ENCODE results near the gene ADARB2. TPM values are rescaled to one million over a fixed set of nuclear protein-coding genes. Genes with fewer than 3 reads are reported as not detected.

Gene ADARB2
- total RNA-seq, 4 donors from 2014 or later, result 2.3 to 3.7 (median 2.6) TPM

GRCh38 chr10:1171586-1171985, 565.7 kb downstream of the ADARB2 start:
- Histone ChIP-seq H3K27ac (replicated peaks in 1 of 4) (no peak overlapping the region), H3K9me3 (no peaks in the 10 kb centered on the region), H3K36me3 (no peaks in the 10 kb centered on the region), H3K4me1 (no peaks in the 10 kb centered on the region), H3K4me3 (no peak overlapping the region), H3K27me3 (peaks cover 0 to 31% (median 0%) of the 10 kb centered on the region in 4 donors)
- WGBS, result 91% methylated on average over 9 of the region's 9 CpGs
- DNase-seq (ENCODE audit: extremely low spot score), result no peak
- TF ChIP-seq CTCF (IDR thresholded peaks at IDR 0.05), result no peak
- no peak for TF ChIP-seq POLR2AphosphoS5 (IDR thresholded peaks at IDR 0.05)
- no peak for TF ChIP-seq POLR2A (IDR thresholded peaks at IDR 0.05; ENCODE audit: low read depth)
- TF ChIP-seq EP300 (IDR thresholded peaks at IDR 0.05), result no peak
- intact Hi-C loops (cut with DNase I), result no loop called here

- 98% methylated on average over 3 of the region's 4 CpGs for WGBS
- no peaks in the 10 kb centered on the region for H3K9me3 ChIP-seq
- peaks cover 0 to 35% (median 0%) of the 10 kb centered on the region in 4 donors for H3K27me3 ChIP-seq
- H3K27ac ChIP-seq (replicated peaks in 1 of 4), result no peak overlapping the region
- H3K36me3 ChIP-seq, result no peaks in the 10 kb centered on the region
- DNase-seq (ENCODE audit: extremely low spot score), result no peak
- no peak overlapping the region for H3K4me3 ChIP-seq
- TF ChIP-seq POLR2A (IDR thresholded peaks at IDR 0.05; ENCODE audit: low read depth), result no peak
- no peak for TF ChIP-seq CTCF (IDR thresholded peaks at IDR 0.05)
- no peak for TF ChIP-seq EP300 (IDR thresholded peaks at IDR 0.05)
- no peak for TF ChIP-seq POLR2AphosphoS5 (IDR thresholded peaks at IDR 0.05)
- H3K4me1 ChIP-seq, result no peaks in the 10 kb centered on the region
- intact Hi-C loops (cut with DNase I), result no loop called here
These were observed 566.1 kb downstream of the ADARB2 start for GRCh38 chr10:1171182-1171581.

GRCh38 chr10:1170867-1171180, 566.5 kb downstream of the ADARB2 start:
- WGBS, result 87% methylated on average over 13 of the region's 13 CpGs
- TF ChIP-seq EP300 (IDR thresholded peaks at IDR 0.05), result no peak
- no peak for TF ChIP-seq CTCF (IDR thresholded peaks at IDR 0.05)
- no peak for TF ChIP-seq POLR2A (IDR thresholded peaks at IDR 0.05; ENCODE audit: low read depth)
- TF ChIP-seq POLR2AphosphoS5 (IDR thresholded peaks at IDR 0.05), result no peak
- peaks cover 0 to 39% (median 0%) of the 10 kb centered on the region in 4 donors for H3K27me3 ChIP-seq
- no peak overlapping the region for H3K4me3 ChIP-seq
- no peaks in the 10 kb centered on the region for H3K9me3 ChIP-seq
- intact Hi-C loops (cut with DNase I), result no loop called here
- no peaks in the 10 kb centered on the region for H3K4me1 ChIP-seq
- H3K36me3 ChIP-seq, result no peaks in the 10 kb centered on the region
- no peak for DNase-seq (ENCODE audit: extremely low spot score)
- H3K27ac ChIP-seq (replicated peaks in 1 of 4), result no peak overlapping the region

- Histone ChIP-seq H3K4me1 (no peaks in the 10 kb centered on the region), H3K36me3 (no peaks in the 10 kb centered on the region), H3K27ac (replicated peaks in 1 of 4) (no peak overlapping the region), H3K4me3 (no peak overlapping the region), H3K27me3 (peaks cover 0 to 39% (median 0%) of the 10 kb centered on the region in 4 donors), H3K9me3 (no peaks in the 10 kb centered on the region)
- intact Hi-C loops (cut with DNase I), result no loop called here
- TF ChIP-seq POLR2A (IDR thresholded peaks at IDR 0.05; ENCODE audit: low read depth) (no peak), EP300 (IDR thresholded peaks at IDR 0.05) (no peak), CTCF (IDR thresholded peaks at IDR 0.05) (no peak), POLR2AphosphoS5 (IDR thresholded peaks at IDR 0.05) (no peak)
- WGBS, result 56% methylated on average over 22 of the region's 22 CpGs
- no peak for DNase-seq (ENCODE audit: extremely low spot score)
These were observed 567.1 kb downstream of the ADARB2 start for GRCh38 chr10:1169981-1170866.

All from esophagus muscularis mucosa (tissue), 4 donors.